Measurements from ENCODE around the gene SLC25A41. TPM values are rescaled to one million over a fixed set of nuclear protein-coding genes. Genes with fewer than 3 reads are reported as not detected.

The SLC25A41 gene
- total and polyA plus RNA-seq, 9 of the 15 experiments (the other 6 are each of a cell fraction or from before 2014, with no cell fraction given) = 0.08 to 4.2 (median 1.6) TPM

GRCh38 chr19:6406401-6406800, 27.2 kb downstream of the SLC25A41 start (continued):
- TF ChIP-seq BRF1 (IDR thresholded peaks at IDR 0.05; ENCODE audit: borderline replicate concordance, extremely low read depth, insufficient read length) = no peak

- H3K36me3 ChIP-seq (ENCODE audit: control insufficient read depth, insufficient read depth, low read length) = no peaks in the 10 kb centered on the region
- no peak for FAIRE-seq
- no peaks in the 10 kb centered on the region for H3K9me3 ChIP-seq (replicated peaks; ENCODE audit: control insufficient read depth, insufficient read depth, low read depth, low read length)
- no TSS peak for BruUV-seq (replicated peaks)
- peaks cover 0 to 7% of the 10 kb centered on the region in 2 experiments; a peak in 2 of 5 replicates for H3K4me1 ChIP-seq (replicated peaks in 1 of 2; ENCODE audit: control insufficient read depth in 2 of 2, insufficient read depth in 2 of 2, low read length in 2 of 2)
- H3K4me2 ChIP-seq (ENCODE audit: insufficient read depth, low read length) = no peak overlapping the region
- WGBS (ENCODE audit: insufficient coverage, low coverage, missing lambda C conversion rate) = 51% methylated on average over 22 of the region's 22 CpGs
- ATAC-seq = no peak
- TF ChIP-seq ZBTB33 (CRISPR knock-in tag; IDR thresholded peaks at IDR 0.05) (peak; percentile 77), MYNN (IDR thresholded peaks at IDR 0.05) (peak; percentile 94), MYNN (CRISPR knock-in tag; IDR thresholded peaks at IDR 0.05) (peak; percentile 77; the same call in 1 of the 2 replicates), RFX1 (IDR thresholded peaks at IDR 0.05) (peak; percentile 77), HIVEP1 (CRISPR knock-in tag; IDR thresholded peaks at IDR 0.05) (no peak)
- peak overlapping the region; percentile 65; the same call in 1 of the 2 replicates for H2AFZ ChIP-seq (ENCODE audit: low read depth, low read length)
- H4K20me1 ChIP-seq (replicated peaks; ENCODE audit: control insufficient read depth, insufficient read depth, low read length) = no peaks in the 10 kb centered on the region
- H3K27ac ChIP-seq (ENCODE audit: extremely low read depth, low read depth, low read length) = no peak overlapping the region
- no peak overlapping the region for H3K9ac ChIP-seq (ENCODE audit: insufficient read depth in 1 of 2, low read depth in 2 of 2, low read length in 2 of 2)
- DNase-seq (ENCODE audit: extremely low read depth in 1 of 4, low spot score in 3 of 4) = peak in 1 of 4 experiments; percentile 4
- ChIA-PET CTCF (ENCODE audit: low intra/inter-chr PET ratio) (no interaction called here), POLR2A (interaction anchor here (0.6 kb wide), 1 partner anchor 289 kb away, joined by 3 read pairs; no protein-coding TSS in a partner anchor)
- H3K79me2 ChIP-seq (ENCODE audit: control insufficient read depth, insufficient read depth, low read length) = no peaks in the 10 kb centered on the region
- in situ Hi-C loops (cut with MboI) (no loop called here), intact Hi-C loops (cut with micrococcal nuclease) (no loop called here)
- H3K9me1 ChIP-seq (ENCODE audit: control insufficient read depth, insufficient read depth, low read length) = no peaks in the 10 kb centered on the region
- no peak overlapping the region for H3K4me3 ChIP-seq
- no peaks in the 10 kb centered on the region for H3K27me3 ChIP-seq (ENCODE audit: control insufficient read depth in 2 of 2, insufficient read depth in 2 of 2, low read length in 2 of 2)
These were observed 30.5 kb downstream of the SLC25A41 start for GRCh38 chr19:6402837-6403608.
